Measurements from ENCODE around the gene RSAD2.

Gene RSAD2

GRCh38 chr2:6921321-6921922, 43.8 kb downstream of the RSAD2 start:
- TF ChIP-seq CTCF (IDR thresholded peaks at IDR 0.05; ENCODE audit: low read depth, low read length), result no peak
- no peak for DNase-seq (ENCODE audit: extremely low read depth, low read depth)

GRCh38 chr2:6922201-6922656, 44.7 kb downstream of the RSAD2 start:
- TF ChIP-seq CTCF (IDR thresholded peaks at IDR 0.05; ENCODE audit: low read depth, low read length), result no peak; the same call in none of the 2 replicates
- DNase-seq (ENCODE audit: extremely low read depth, low read depth), result no peak

DNA sequence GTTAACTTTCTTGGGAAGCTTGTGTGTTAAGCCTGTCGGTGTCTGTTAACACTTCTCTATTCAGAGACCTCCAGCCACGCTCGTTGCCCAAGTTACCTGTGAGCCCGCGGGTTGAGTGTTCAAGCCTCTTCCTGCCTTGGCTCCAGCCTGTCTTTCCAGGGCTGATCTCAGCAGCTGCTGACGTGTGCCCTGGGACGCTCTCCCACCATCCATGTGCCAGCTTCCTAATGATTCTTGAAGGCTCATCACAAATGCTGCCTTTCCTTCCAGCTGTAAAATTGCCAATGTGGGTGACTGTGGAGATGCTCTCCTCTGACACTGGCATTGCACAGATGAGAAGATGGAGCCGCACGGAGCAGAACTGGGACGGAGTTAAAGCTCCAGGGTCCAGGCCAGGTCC, 45.7 kb downstream of the RSAD2 start:
- TF ChIP-seq CTCF (IDR thresholded peaks at IDR 0.05; ENCODE audit: low read depth, low read length), result no peak
- DNase-seq (ENCODE audit: extremely low read depth, low read depth), result no peak

DNA sequence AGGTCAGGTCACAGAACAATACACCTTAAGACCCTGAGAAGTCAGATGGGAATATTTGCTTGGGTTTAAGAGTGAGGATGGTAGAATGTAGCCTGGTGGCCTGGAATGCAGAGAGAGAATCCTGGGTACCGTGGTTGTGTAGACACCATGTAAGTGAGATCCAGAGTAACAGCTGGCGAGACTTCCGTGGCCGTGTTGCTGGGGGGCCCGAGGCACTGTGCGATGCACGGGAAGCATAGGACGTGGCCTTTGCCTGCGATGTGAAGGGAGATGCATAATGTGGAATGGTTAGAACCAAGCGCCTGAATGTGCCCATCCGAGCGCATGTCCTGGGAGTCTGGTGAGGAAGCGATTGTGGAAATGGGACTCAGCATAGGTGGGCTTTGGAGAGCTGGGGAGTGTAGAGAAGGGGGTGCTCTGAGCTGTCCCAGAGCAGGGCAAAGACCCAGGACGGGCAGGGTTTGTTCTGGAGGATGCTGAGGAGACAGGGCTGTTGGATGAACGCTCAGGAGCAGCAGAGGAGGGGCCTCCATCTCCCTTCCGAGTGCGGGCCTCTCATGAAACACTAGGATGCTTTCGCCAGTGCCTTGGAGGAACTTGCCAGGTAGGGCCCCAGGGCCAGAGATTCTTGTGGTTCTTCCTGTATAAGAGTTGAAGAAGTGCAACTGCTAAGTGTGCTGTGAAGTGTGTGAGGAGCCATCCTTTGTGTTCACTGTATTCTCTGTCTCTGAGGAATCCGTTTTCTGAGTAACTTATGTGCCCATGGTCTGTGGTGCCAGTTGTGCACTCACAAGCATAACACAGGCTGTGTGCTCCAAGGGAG, 46.7 kb downstream of the RSAD2 start:
- no peak for TF ChIP-seq CTCF (IDR thresholded peaks at IDR 0.05; ENCODE audit: low read depth, low read length)
- no peak for DNase-seq (ENCODE audit: extremely low read depth, low read depth)

GRCh38 chr2:6924924-6925409, 47.4 kb downstream of the RSAD2 start:
- DNase-seq (ENCODE audit: extremely low read depth, low read depth), result no peak
- no peak for TF ChIP-seq CTCF (IDR thresholded peaks at IDR 0.05; ENCODE audit: low read depth, low read length)

DNA sequence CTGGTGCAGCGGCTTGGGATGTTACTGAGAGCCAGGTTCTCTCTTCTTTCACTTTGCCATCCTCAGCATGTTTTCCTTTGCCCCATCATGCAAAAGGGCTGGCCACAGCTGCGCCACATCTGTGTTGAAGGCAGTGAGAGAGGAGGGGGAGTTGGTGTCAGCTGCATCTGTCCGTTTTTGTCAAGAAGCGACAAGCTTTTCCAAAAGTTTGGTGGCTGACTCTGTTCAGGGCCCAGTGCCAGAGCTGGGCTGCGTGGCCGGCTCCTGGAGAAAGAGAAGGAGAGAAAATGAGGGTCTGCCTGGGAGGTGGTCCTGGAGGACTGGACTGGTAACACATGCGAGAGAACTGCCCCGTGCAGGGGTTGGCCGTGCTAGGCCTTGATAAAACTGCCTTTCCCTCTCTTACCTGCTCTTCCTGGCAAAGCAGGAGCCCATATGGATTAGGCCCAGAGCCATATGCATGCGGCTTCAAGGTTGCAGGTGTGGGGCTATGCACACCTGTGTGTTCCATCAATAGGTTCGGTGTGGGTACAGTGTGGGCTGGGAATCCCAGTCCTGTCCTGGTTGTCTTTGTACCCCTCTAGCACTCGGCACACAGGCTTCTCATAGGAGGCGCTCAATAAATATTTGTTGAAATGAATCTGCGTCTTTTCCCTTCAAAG, 48.6 kb downstream of the RSAD2 start:
- DNase-seq (ENCODE audit: extremely low read depth, low read depth), result no peak
- no peak for TF ChIP-seq CTCF (IDR thresholded peaks at IDR 0.05; ENCODE audit: low read depth, low read length)

GRCh38 chr2:6927186-6927585, 49.6 kb downstream of the RSAD2 start:
- no peak for TF ChIP-seq CTCF (IDR thresholded peaks at IDR 0.05; ENCODE audit: low read depth, low read length)
- DNase-seq (ENCODE audit: extremely low read depth, low read depth), result no peak
